HepG2 (cell line): ENCODE measurements around the gene POFUT2. TPM values are rescaled to one million over a fixed set of nuclear protein-coding genes. Genes with fewer than 3 reads are reported as not detected.

Experiments
- GTF3A ChIP-seq: sonication (generic); formaldehyde crosslinking; conservative IDR thresholded peaks from 2 replicates; pipeline ENCODE4 v1.4.0; 2020; ENCODE audit warnings: mild to moderate bottlenecking, missing genetic modification reagents
- HDAC2 ChIP-seq: sonication (generic); formaldehyde crosslinking; IDR thresholded peaks from 2 replicates; pipeline ENCODE4 v1.4.0; 2020; ENCODE audit warnings: missing genetic modification reagents
- KMT2B ChIP-seq: IDR thresholded peaks from 2 replicates; pipeline ENCODE4 v1.6.1; 2016; ENCODE audit warnings: missing genetic modification reagents, missing compliant biosample characterization
- MED13 ChIP-seq: sonication (generic); formaldehyde crosslinking; IDR thresholded peaks from 2 replicates; pipeline ENCODE4 v1.5.0; 2020; ENCODE audit warnings: missing genetic modification reagents
- MEF2D ChIP-seq: sonication (generic); formaldehyde crosslinking; IDR thresholded peaks from 2 replicates; pipeline ENCODE4 v1.5.1; 2020; ENCODE audit warnings: mild to moderate bottlenecking, missing genetic modification reagents
- MZF1 ChIP-seq: sonication (generic); formaldehyde crosslinking; IDR thresholded peaks from 2 replicates; pipeline ENCODE4 v1.8.1; 2023; ENCODE audit warnings: mild to moderate bottlenecking, missing genetic modification reagents, borderline replicate concordance
- NFYB ChIP-seq: sonication (generic); formaldehyde crosslinking; IDR thresholded peaks from 2 replicates; pipeline ENCODE4 v1.4.0; 2020; ENCODE audit warnings: missing genetic modification reagents
- NR2C2 ChIP-seq: sonication (generic); formaldehyde crosslinking; IDR thresholded peaks from 2 replicates; pipeline ENCODE4 v1.4.0; 2020; ENCODE audit warnings: missing genetic modification reagents, mild to moderate bottlenecking, moderate library complexity, borderline replicate concordance
- NR2F2 ChIP-seq: IDR thresholded peaks from 2 replicates; pipeline ENCODE4 v1.6.1; 2012; ENCODE audit warnings: low read depth, inconsistent platforms, borderline replicate concordance
- SMAD9 ChIP-seq: sonication (generic); formaldehyde crosslinking; IDR thresholded peaks from 2 replicates; pipeline ENCODE4 v1.5.1; 2020; ENCODE audit warnings: mild to moderate bottlenecking, missing genetic modification reagents
- SRSF4 ChIP-seq: fragments of 200-400 bp; formaldehyde crosslinking; IDR thresholded peaks from one replicate; pipeline ENCODE4 v1.6.1; 2018; ENCODE audit warnings: mild to moderate bottlenecking, low read depth, low read length, moderate library complexity; ENCODE audit not compliant: poor library complexity, severe bottlenecking
- STAT5B ChIP-seq: sonication (generic); formaldehyde crosslinking; IDR thresholded peaks from 2 replicates; pipeline ENCODE4 v1.4.0; 2020; ENCODE audit warnings: missing genetic modification reagents
- ZBTB38 ChIP-seq: sonication (generic); formaldehyde crosslinking; IDR thresholded peaks from 2 replicates; pipeline ENCODE4 v1.5.1; 2020; ENCODE audit warnings: mild to moderate bottlenecking, missing genetic modification reagents
- ZNF678 ChIP-seq: sonication (generic); formaldehyde crosslinking; IDR thresholded peaks from 2 replicates; pipeline ENCODE4 v1.4.0; 2020; ENCODE audit warnings: mild to moderate bottlenecking, missing genetic modification reagents
- ZNF768 ChIP-seq: sonication (generic); formaldehyde crosslinking; IDR thresholded peaks from 2 replicates; pipeline ENCODE4 v1.4.0; 2020; ENCODE audit warnings: missing genetic modification reagents
- ZNF878 ChIP-seq: sonication (generic); formaldehyde crosslinking; IDR thresholded peaks from 2 replicates; pipeline ENCODE4 v1.8.1; 2023; ENCODE audit warnings: mild to moderate bottlenecking, missing genetic modification reagents, moderate library complexity
- polyA plus RNA-seq, 8 experiments: library from polyadenylated mRNA; depleted of rRNA in 3 of 8; stranded (reverse) in 7 of 8; unstranded in 1 of 8; fragments of >200 nt; fragmentation: Illumina TruSeq in 4 of 8; extraction: Trizol in 4 of 8; gene quantifications; 2 replicates each; pipeline versions ENCODE4 v1.2.1 to v1.2.3, GENCODE V29; 2011 to 2016; ENCODE audit warnings: low read depth in 4 of 8, missing spikeins in 1 of 8, mixed read lengths in 1 of 8; ENCODE audit not compliant: insufficient read depth in 1 of 8
- total RNA-seq, 5 experiments: library from RNA; depleted of rRNA; stranded (reverse); fragments of >200 nt; fragmentation: Illumina TruSeq; extraction: Trizol; gene quantifications; 2 replicates each; pipeline ENCODE4 v1.2.3, GENCODE V29; 2016; ENCODE audit warnings: low read depth in 1 of 5
- TF ChIP-seq, protein P1 (sequence below): sonication (generic); formaldehyde crosslinking; IDR thresholded peaks from 2 replicates; pipeline ENCODE4 v1.4.0; 2020; ENCODE audit warnings: missing genetic modification reagents, borderline replicate concordance
- TF ChIP-seq, protein P2 (sequence below): sonication (generic); formaldehyde crosslinking; IDR thresholded peaks from 2 replicates; pipeline ENCODE4 v1.9.0; 2022; ENCODE audit warnings: low read depth, missing genetic modification reagents
- TF ChIP-seq, protein P3 (sequence below): sonication (generic); formaldehyde crosslinking; IDR thresholded peaks from 2 replicates; pipeline ENCODE4 v1.8.0; 2022; ENCODE audit warnings: missing genetic modification reagents, low read depth, mild to moderate bottlenecking, borderline replicate concordance
- TF ChIP-seq, protein P4 (sequence below): sonication (generic); formaldehyde crosslinking; IDR thresholded peaks from 2 replicates; pipeline ENCODE4 v1.8.1; 2023; ENCODE audit warnings: mild to moderate bottlenecking, inconsistent platforms, moderate library complexity, missing genetic modification reagents, borderline replicate concordance
- TF ChIP-seq, protein P5 (sequence below): sonication (generic); formaldehyde crosslinking; IDR thresholded peaks from 2 replicates; pipeline ENCODE4 v1.4.0; 2020; ENCODE audit warnings: mild to moderate bottlenecking, missing genetic modification reagents, borderline replicate concordance

POFUT2 gene
- total and polyA plus RNA-seq, 2 of the 13 experiments (the other 11 are each of a cell fraction or from before 2014, with no cell fraction given), result 22.8 to 24.0 TPM

DNA sequence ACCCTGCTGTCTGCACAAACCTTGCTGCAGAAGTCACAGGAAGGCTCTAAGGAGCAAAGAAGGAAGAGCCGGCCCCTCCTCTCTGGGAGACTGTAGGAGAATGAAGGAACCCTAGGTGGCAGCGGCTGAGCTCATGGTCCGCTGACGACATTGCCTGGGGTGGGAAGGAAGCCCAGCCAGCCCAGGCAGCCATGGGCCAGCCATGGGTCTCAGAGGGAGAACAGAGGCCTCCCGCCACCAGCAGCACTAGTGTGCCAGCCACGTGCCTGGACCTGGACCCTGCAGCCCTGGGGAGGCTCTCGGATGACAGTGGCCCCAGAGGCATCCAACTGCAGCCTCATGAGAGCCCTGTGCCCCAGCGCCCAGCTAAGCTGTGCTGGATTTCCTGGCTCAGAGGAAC, 49.2 kb upstream of the POFUT2 start (continued):
- TF ChIP-seq ZNF878 (CRISPR knock-in tag) (no peak), MZF1 (CRISPR knock-in tag) (no peak), GTF3A (CRISPR knock-in tag) (no peak), NFYB (CRISPR knock-in tag) (no peak), SRSF4 (no peak), ZNF678 (CRISPR knock-in tag) (no peak), KMT2B (CRISPR knock-in tag) (0 out of 2 replicates have a peak, but pooled peaks have one; percentile 23), NR2F2 (no peak), ZBTB38 (CRISPR knock-in tag) (0 out of 2 replicates have a peak, but pooled peaks have one; percentile 41), STAT5B (CRISPR knock-in tag) (no peak), MEF2D (CRISPR knock-in tag) (0 out of 2 replicates have a peak, but pooled peaks have one; percentile 32), SMAD9 (no peak), HDAC2 (CRISPR knock-in tag) (0 out of 2 replicates have a peak, but pooled peaks have one; percentile 43), NR2C2 (CRISPR knock-in tag) (no peak), MED13 (CRISPR knock-in tag) (no peak), ZNF768 (no peak; the same call in 1 of the 2 replicates)
- TF ChIP-seq, protein P1, sequence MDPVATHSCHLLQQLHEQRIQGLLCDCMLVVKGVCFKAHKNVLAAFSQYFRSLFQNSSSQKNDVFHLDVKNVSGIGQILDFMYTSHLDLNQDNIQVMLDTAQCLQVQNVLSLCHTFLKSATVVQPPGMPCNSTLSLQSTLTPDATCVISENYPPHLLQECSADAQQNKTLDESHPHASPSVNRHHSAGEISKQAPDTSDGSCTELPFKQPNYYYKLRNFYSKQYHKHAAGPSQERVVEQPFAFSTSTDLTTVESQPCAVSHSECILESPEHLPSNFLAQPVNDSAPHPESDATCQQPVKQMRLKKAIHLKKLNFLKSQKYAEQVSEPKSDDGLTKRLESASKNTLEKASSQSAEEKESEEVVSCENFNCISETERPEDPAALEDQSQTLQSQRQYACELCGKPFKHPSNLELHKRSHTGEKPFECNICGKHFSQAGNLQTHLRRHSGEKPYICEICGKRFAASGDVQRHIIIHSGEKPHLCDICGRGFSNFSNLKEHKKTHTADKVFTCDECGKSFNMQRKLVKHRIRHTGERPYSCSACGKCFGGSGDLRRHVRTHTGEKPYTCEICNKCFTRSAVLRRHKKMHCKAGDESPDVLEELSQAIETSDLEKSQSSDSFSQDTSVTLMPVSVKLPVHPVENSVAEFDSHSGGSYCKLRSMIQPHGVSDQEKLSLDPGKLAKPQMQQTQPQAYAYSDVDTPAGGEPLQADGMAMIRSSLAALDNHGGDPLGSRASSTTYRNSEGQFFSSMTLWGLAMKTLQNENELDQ, result no peak
- TF ChIP-seq, protein P2, sequence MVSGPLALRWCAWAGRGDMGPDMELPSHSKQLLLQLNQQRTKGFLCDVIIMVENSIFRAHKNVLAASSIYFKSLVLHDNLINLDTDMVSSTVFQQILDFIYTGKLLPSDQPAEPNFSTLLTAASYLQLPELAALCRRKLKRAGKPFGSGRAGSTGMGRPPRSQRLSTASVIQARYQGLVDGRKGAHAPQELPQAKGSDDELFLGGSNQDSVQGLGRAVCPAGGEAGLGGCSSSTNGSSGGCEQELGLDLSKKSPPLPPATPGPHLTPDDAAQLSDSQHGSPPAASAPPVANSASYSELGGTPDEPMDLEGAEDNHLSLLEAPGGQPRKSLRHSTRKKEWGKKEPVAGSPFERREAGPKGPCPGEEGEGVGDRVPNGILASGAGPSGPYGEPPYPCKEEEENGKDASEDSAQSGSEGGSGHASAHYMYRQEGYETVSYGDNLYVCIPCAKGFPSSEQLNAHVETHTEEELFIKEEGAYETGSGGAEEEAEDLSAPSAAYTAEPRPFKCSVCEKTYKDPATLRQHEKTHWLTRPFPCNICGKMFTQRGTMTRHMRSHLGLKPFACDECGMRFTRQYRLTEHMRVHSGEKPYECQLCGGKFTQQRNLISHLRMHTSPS (CRISPR knock-in tag), result 0 out of 2 replicates have a peak, but pooled peaks have one; percentile 30
- TF ChIP-seq, protein P3, sequence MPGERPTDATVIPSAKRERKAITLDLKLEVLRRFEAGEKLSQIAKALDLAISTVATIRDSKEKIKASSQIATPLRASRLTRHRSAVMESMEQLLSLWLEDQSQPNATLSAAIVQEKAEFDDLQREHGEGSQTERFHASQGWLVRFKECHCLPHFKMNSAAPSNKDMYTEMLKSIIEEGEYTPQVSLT (CRISPR knock-in tag), result no peak
- TF ChIP-seq, protein P4, sequence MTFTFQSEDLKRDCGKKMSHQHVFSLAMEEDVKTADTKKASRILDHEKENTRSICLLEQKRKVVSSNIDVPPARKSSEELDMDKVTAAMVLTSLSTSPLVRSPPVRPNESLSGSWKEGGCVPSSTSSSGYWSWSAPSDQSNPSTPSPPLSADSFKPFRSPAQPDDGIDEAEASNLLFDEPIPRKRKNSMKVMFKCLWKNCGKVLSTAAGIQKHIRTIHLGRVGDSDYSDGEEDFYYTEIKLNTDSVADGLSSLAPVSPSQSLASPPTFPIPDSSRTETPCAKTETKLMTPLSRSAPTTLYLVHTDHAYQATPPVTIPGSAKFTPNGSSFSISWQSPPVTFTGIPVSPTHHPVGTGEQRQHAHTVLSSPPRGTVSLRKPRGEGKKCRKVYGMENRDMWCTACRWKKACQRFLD (CRISPR knock-in tag), result 0 out of 2 replicates have a peak, but pooled peaks have one; percentile 50
- TF ChIP-seq, protein P5, sequence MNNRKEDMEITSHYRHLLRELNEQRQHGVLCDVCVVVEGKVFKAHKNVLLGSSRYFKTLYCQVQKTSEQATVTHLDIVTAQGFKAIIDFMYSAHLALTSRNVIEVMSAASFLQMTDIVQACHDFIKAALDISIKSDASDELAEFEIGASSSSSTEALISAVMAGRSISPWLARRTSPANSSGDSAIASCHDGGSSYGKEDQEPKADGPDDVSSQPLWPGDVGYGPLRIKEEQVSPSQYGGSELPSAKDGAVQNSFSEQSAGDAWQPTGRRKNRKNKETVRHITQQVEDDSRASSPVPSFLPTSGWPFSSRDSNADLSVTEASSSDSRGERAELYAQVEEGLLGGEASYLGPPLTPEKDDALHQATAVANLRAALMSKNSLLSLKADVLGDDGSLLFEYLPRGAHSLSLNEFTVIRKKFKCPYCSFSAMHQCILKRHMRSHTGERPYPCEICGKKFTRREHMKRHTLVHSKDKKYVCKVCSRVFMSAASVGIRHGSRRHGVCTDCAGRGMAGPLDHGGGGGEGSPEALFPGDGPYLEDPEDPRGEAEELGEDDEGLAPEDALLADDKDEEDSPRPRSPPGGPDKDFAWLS (CRISPR knock-in tag), result no peak
